AML-193 (cell line): Measurements from ENCODE around the gene CDC34.
A peak's percentile ranks its signal among the peaks of the same experiment; 100 is the strongest.
"Not testable (repeated sequence)": the region's sequence is repeated elsewhere in the genome, so short reads cannot be mapped to it uniquely, and the experiment has no call there.

Experiments
- DNase-seq, 2 experiments: peaks; one replicate each; lab custom pipeline; 2025; lab: John Stamatoyannopoulos, UW

CDC34 gene

DNA sequence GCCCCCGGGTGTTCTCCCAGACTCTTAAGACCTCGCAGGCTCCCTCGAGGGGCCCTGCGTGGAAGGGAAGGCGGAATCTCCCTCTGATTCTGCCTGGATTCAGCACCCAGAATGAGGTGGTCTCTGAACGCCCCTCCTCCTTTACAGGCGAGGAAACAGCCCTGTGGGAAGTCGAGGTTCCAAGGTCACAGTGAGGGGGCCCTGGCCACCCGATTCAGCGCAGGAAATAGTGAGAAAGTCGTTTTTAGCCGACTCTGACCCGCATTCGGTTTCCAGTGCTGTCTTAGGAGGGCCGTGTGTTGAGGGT lies 41.9 kb downstream of the CDC34 start:
- no peak for DNase-seq

DNA sequence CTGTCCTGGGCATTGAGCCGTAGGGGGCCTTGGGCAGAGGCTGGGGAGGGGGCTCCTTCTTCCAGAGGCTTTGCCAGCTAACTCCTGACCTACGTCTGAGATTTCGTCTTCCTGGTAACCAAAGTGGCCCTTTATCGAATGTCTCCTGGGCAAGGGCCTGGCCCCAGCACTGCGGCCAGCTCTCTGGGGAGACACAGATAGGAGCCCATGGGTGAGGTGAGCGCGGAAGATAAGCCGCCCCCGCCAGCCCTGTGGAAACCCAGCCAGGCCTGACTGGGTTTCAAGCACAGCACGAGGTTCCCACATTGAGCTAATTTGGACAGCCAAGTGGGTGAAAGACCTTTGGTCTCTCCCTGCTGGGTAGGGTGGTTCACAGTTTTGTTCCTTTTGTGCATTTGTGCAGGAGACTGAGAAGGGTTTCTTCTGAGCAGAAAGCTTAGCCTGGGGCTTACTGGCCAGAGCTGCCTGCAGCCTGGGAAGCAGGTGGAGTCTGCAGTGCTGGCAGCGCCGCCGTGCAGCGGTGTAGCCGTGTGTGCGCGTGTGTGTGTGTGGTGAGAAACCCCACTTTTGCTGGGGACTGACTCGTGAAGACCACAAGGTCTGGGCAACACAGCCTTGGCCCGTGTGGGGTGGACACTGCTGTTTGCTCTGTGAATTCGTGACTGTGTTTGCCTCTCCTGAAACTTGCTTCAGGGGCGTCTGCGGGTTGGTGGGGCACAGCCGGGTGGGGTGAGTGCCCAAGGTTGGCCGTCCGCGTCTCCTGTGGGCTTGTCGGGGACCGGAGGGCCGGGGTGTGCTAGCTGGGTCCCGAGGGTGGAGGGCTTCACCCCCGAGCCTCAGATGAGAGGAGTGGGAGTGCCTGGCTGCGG lies 43.3 kb downstream of the CDC34 start:
- peak; percentile 11 to 32 for DNase-seq

DNA sequence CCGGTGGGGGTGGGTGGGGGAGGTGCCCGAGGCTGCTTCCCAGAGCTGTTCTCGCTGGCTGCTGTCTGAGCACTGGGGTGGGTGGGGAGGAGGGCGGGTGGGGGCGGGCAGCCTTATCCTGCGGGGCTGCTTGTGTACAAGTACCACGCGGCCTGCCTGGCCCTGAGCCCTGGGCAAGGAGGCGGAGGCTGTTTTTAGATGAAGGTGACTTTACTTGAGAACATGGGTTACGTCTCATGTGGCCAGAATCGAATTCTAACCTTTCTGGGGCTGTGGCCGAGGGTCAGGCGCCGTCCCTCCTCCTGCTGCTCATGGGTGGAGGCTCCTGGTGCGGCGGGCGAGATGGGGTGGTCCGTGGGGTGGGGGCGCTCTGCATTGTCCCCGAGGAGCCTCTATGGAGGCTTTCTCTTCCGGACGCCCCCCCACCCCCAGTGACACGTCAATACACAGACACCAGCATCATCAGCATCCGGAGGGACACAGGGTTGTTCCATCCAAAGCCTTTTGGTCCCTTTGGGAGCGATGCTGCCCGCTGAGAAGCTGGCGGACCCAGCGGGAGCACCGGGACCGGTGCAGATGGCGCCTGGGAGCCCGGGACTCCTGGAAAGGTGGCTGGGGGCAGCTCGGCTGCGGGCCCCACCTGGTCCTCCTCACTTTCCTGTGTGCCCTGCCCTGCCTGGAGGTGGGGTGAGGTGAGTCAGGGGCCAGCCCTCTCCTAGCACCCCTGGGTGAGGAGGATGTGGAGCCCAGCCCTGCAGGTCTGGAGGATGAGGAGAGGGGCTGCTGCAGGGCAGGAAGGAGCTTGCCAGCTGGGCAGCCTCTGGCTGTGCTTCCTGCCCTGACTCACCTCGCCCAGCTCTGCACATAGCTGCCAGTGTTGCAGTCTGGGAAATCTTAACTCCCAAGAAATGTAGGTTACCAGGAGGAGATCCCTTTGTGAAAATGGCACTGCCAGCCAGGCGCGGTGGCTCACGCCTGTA lies 44.3 kb downstream of the CDC34 start:
- no peak for DNase-seq

DNA sequence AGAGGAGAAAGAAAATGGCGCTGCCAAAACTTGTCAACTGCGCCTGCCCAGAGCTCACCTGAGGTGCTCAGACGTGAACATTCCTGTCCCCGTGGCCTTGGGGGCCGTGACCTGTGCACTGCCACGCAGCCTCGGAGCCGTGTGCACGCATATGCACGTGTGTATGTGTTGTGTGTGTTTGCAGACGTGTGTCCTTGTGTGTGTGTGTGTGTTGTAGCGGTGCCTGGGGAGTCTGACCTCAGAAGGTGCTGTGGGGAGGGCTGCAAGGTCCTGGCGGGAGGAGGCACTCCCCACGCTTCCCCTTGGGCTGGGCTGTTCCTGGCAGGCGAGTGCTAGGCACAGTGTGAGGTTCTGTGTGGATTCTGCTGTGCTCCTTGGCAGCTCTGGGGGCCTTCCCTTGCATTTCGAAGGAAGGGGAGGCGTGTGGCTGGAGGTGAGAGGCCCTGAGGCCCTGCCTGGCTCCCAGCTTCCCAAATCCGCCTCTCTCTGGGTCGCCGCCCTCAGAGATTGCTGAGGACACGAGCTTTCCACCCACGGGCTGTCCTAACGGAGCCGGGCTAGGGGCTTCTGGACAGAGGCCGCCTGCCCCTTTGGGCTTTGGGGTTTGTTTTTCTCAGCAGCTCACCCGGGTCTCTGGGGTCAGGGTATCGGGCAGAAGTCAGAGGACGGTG lies 45.3 kb downstream of the CDC34 start:
- DNase-seq, result no peak

DNA sequence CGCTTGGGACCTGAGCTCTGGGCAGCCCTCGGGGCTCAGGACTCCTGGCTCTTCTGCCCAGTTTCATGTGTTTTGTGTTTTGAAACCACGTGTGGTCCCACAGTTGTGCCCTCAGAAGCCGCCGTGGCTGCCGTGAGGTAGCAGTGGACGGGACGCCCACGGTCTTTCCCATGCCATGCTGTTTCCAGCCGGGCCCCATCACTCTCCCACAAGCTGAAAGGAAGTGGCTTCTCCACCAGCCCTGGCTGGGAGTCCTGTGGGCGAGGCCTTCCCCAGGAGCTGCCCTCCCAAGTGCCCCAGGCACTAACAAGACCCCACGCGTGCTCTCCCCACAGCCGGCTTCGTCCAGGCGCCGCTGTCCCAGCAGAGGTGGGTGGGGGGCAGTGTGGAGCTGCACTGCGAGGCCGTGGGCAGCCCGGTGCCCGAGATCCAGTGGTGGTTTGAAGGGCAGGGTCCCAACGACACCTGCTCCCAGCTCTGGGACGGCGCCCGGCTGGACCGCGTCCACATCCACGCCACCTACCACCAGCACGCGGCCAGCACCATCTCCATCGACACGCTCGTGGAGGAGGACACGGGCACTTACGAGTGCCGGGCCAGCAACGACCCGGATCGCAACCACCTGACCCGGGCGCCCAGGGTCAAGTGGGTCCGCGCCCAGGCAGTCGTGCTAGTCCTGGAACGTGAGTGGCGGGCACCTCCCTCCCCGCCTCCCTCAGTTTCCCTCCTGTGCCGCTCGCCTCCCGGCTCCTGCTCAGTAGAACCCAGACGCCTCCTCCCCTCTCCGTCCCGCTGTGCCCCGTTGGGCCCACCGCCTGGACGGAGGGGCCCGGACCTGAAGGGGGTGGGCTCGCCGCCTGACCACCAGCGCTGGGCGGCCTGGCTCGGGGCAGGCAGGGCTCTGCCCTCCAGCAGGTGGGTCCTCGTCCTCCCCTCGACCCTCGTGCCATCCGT lies 46.2 kb downstream of the CDC34 start:
- no peak for DNase-seq

DNA sequence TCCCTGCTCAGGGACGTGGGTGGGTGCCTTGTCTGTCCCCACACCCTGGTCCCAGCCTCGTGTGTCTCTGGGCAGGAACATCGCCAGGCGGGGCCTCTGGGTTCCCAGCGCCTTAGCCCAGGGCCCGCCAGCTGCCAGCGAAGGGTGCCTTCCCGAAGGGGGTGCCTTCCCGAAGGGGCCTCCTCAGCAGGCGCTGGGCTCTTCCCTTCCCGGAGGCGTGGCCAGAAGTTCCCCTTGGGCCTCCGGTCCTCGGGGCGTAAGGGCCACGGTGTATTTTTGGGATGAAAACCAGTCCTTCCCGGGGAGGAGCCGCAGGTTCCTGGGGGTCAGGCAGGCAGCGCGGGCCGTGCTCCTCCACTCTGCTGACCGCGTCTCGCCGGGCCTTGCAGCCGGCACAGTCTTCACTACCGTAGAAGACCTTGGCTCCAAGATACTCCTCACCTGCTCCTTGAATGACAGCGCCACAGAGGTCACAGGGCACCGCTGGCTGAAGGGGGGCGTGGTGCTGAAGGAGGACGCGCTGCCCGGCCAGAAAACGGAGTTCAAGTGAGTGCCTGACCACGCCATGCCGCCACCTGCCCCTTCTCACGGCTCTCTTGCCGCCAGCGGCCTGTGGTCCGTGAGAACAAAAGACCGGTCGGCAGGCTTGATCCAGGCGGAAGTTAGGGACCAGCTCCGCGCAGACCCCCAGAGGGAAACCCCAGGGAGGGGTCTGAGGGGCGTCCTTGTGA lies 47.7 kb downstream of the CDC34 start:
- no peak for DNase-seq

DNA sequence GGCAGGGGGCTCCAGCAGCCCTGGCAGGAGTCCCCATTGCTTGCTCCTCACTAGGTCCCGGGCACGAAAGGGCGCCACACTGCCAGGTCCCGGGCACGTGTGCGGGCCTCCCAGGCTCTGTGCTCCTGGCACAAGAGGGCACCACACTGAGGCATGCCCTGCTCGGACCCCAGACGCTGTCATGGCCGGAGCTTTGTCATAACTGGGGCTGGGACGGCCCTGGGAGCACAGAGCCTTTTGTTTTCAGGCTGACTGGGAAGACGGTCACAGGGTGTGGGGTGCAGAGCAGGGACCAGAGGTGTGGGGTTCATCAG lies 48.2 kb downstream of the CDC34 start:
- DNase-seq, result no peak

DNA sequence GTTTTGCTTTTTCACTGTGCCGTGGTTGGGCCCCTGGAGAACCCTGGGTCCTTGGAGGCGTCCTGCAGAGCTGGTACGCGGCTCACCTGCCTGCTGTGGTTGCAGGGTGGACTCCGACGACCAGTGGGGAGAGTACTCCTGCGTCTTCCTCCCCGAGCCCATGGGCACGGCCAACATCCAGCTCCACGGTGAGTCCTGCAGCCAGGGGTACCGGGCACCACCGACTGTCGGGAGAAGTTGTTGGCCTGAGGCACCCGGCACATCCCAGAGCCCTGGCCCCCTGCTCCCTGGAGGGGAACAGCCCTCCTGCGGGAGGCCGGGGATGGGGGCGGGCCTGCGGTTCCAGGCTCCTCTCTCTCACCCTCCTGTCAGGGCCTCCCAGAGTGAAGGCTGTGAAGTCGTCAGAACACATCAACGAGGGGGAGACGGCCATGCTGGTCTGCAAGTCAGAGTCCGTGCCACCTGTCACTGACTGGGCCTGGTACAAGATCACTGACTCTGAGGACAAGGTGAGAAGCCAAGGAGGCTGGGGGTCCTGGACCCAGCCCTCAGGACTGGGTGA lies 48.8 kb downstream of the CDC34 start:
- no peak for DNase-seq

DNA sequence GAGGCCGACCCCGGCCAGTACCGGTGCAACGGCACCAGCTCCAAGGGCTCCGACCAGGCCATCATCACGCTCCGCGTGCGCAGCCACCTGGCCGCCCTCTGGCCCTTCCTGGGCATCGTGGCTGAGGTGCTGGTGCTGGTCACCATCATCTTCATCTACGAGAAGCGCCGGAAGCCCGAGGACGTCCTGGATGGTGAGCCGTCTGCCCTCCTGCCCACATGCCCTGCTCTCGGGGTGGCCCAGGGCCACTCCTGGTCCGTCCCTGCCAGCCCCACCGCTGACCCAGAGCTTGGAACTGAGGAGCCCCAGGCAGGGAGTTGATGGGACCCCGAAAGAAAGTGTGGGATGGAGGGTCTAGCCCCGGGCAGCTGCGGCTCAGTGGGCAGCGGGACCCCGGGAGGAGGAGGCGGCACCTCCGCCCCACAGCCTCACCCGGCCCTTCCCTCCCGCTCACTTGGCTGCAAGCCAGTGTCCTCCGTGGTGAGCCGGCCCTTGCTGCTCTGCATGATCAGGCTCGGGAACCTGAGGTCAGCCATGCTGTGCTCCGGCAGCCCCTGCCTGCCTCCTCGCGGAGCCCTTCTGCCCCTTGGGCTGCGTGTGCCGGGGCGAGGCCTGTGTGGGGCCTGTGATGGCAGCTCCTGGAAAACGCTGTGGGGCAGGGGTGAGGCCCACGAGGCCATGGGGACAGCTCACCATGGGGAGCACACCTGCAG lies 50.0 kb downstream of the CDC34 start:
- no peak for DNase-seq

DNA sequence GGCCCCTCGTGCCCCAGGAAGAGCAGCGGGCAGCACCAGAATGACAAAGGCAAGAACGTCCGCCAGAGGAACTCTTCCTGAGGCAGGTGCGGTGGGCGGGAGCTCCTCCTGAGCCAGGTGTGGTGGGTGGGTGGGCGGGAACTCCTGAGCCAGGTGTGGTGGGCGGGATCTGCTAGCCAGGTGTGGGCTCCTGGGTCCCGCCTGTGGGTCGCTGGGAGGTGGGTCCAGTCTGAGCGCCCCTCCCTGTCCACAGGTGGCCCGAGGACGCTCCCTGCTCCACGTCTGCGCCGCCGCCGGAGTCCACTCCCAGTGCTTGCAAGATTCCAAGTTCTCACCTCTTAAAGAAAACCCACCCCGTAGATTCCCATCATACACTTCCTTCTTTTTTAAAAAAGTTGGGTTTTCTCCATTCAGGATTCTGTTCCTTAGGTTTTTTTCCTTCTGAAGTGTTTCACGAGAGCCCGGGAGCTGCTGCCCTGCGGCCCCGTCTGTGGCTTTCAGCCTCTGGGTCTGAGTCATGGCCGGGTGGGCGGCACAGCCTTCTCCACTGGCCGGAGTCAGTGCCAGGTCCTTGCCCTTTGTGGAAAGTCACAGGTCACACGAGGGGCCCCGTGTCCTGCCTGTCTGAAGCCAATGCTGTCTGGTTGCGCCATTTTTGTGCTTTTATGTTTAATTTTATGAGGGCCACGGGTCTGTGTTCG lies 51.1 kb downstream of the CDC34 start:
- DNase-seq, result no peak

DNA sequence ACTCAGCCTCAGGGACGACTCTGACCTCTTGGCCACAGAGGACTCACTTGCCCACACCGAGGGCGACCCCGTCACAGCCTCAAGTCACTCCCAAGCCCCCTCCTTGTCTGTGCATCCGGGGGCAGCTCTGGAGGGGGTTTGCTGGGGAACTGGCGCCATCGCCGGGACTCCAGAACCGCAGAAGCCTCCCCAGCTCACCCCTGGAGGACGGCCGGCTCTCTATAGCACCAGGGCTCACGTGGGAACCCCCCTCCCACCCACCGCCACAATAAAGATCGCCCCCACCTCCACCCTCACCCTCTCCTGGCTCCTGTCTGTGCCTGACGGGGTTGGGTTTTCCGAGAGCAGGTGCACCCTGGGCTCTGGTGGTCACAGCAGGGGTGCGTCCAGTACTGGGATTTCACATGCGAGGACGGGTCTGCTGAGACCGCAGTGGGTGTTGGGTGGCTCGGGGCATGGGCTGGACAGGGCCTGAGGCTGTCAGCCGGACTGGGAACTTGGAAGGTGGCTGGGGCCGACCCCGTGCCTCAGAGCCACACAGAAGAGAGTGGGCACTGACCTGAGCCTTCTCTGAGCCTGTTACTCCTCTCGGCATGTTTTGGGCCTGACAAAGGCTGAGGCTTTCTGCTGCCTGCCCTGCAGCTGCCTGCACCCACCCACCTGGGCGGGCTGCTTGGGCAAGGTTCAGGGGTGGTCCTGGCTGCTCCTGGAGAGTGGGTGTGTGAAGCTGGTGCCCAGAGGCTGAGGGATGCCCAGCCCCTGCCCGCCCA lies 51.8 kb downstream of the CDC34 start:
- DNase-seq, result no peak

DNA sequence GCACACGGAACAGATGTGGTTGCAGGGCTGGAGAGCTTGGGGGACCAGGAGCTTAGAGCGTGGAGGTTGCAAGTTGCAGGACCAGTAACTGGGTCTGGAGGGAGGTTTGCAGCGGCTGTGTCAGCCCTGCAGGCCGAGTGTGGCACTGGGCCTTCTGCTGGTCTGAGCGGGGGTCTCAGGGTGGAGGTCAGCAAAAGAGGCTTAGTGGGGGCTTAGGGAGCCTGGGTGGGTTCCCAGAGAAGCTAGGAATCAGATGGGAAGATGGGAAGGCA lies 52.3 kb downstream of the CDC34 start:
- no peak for DNase-seq

DNA sequence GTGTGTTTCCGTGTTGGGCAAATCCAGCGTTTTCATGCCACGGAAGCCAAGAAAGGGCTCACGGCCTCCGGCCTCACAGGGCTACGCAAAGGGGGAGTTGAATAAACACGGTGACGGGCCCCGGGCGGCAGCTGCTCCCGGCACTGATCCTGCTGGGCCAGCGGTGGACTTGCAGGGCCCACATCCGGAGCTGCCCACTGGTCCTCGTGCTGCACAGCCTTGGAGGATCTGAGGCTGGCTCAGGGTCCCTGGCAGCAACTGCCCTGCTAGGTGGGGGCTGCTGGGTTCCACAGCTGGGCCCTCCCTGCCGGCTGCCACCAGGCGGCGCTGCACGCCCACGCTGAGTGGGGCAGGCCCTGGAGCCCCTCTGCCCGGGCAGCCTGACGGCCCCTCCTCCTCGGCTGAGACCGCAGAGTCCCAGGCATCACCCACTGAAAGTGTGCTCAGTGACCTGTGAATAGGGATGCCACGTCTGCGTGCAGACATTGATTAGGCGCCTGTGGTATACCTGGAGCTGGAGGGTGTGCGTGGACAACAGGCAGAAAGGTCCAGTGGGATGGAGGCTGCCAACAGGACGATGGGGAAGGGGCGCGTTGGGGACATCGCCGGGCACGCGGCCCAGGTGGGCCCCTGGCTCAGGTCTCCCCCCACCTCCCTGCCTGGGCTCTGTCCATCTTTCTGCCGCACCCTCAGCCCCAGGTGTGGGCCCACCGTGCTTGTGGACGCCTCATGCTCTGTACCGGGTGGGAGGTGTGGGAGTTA lies 52.9 kb downstream of the CDC34 start:
- peak; percentile 10 to 32 for DNase-seq

DNA sequence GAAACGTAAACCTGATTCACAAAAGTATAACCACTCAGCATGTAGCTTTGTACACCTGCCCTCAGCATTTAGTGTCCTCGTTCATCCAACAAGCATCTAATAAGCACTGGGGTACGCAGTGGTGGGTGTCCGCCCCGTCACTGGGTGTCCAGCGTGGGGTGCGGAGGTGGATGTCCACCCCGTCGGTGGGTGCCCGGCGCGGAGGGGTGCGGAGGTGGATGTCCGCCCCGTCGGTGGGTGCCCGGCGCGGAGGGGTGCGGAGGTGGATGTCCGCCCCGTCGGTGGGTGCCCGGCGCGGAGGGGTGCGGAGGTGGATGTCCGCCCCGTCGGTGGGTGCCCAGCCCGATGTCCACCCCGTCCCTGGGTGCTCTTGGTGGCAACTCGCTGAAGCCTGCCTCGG lies 53.6 kb downstream of the CDC34 start:
- not testable (repeated sequence) for DNase-seq

DNA sequence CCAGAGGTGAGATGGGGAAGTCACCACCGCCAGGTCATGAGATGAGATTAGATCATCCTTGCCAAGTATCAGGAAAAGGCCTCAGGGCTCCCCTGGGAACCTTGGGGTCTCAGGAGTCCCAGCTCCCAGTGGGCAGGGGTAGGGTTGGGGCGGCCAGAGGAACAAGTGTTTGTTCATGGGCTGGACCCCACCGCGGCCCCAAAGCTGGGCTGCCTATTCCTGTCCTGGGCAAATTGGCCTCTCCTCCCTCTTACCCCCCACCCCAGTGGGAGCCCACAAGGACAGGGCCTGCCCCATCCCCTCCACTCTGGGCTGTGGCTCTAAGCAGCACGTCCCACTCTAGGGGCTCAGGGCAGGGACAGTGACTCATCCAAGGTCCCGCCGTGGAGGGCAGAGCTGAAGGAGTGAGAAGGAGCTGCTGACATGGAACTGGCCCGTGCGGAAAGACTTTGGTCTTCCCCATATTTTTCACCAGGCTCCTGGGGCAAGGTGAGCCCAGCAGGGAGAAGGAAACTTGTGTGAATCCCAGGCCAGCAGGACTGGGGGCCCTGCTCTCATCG lies 54.1 kb downstream of the CDC34 start:
- no peak for DNase-seq

DNA sequence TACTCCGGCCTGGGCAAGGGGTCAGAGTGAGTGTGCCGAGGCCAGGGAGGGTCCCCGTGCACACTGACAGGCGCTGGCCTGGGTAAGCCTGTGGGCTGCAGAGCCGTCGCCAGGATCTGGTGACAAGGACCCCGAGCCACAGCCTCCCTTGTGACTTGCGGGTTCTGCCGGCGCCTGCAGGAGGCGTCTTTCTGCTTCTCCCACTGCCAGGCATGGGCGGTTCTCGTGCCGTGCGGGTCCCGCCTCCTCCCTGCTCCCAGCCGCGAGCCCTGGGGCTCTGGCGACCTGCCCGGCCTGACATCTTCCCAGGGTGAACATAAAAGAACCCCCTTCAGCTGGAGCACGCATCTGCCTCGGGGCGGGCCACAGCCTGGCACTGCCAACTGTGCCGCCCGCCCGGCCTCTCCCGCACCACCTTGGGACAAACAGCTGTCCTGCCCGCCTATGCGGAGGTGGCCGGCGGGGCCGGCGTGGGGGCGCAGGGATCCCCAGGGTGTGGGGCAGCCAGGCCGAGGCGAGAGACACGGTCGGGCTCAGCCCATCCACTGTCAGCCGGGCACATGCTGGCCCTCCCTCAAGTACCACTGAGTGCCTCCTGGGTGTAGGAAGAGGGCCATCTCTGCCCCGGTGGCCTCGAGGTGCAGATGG lies 56.7 kb downstream of the CDC34 start:
- peak; percentile 76 for DNase-seq
